Measurements from ENCODE around the gene HADH.
A peak's percentile ranks its signal among the peaks of the same experiment; 100 is the strongest.
"Not testable (repeated sequence)": the region's sequence is repeated elsewhere in the genome, so short reads cannot be mapped to it uniquely, and the experiment has no call there.

HADH gene

GRCh38 chr4:108031427-108032083, 41.9 kb downstream of the HADH start:
- peak in 1 of 6 experiments; percentile 22 for DNase-seq

- DNase-seq, result no peak
Observed at GRCh38 chr4:108033348-108033747, 43.7 kb downstream of the HADH start.

GRCh38 chr4:108034565-108034964, 44.9 kb downstream of the HADH start:
- DNase-seq, result peak in 1 of 6 experiments; percentile 16

- no peak for DNase-seq
Observed at GRCh38 chr4:108035691-108036090, 46.0 kb downstream of the HADH start.

GRCh38 chr4:108036213-108036612, 46.5 kb downstream of the HADH start:
- peak; percentile 62 to 87 (median 78) for DNase-seq

- DNase-seq, result no peak
Observed at GRCh38 chr4:108037884-108038283, 48.2 kb downstream of the HADH start.

GRCh38 chr4:108042927-108043326, 53.2 kb downstream of the HADH start:
- DNase-seq, result no peak

- no peak for DNase-seq
Observed at GRCh38 chr4:108043526-108043925, 53.8 kb downstream of the HADH start.

GRCh38 chr4:108044951-108045686, 55.4 kb downstream of the HADH start:
- DNase-seq, result no peak

- DNase-seq, result peak in 4 of 6 experiments; percentile 24 to 52 (median 34)
Observed at GRCh38 chr4:108045687-108046024, 56.0 kb downstream of the HADH start.

- no peak for DNase-seq
Observed at GRCh38 chr4:108047199-108047598, 57.5 kb downstream of the HADH start.

- no peak for DNase-seq
Observed at GRCh38 chr4:108048157-108048556, 58.5 kb downstream of the HADH start.

GRCh38 chr4:108048997-108049396, 59.3 kb downstream of the HADH start:
- DNase-seq, result no peak

GRCh38 chr4:108049406-108049805, 59.7 kb downstream of the HADH start:
- peak; percentile 14 to 73 (median 58) for DNase-seq

- not testable (repeated sequence) for DNase-seq
Observed at GRCh38 chr4:108050166-108051111, 60.8 kb downstream of the HADH start.

GRCh38 chr4:108051343-108051742, 61.7 kb downstream of the HADH start:
- DNase-seq, result peak in 3 of 6 experiments; percentile 11 to 34 (median 25)

GRCh38 chr4:108052558-108053120, 63.0 kb downstream of the HADH start:
- no peak for DNase-seq

- no peak for DNase-seq
Observed at GRCh38 chr4:108053251-108053711, 63.6 kb downstream of the HADH start.

GRCh38 chr4:108054025-108054638, 64.4 kb downstream of the HADH start:
- DNase-seq, result peak; percentile 20 to 67 (median 42)

GRCh38 chr4:108055787-108056186, 66.1 kb downstream of the HADH start:
- DNase-seq, result no peak

- no peak for DNase-seq
Observed at GRCh38 chr4:108056418-108056817, 66.7 kb downstream of the HADH start.

- DNase-seq, result no peak
Observed at GRCh38 chr4:108058685-108059440, 69.2 kb downstream of the HADH start.
